NCI-H2029 (cell line): ENCODE measurements around the gene XRCC2.
"Not testable (repeated sequence)": the region's sequence is repeated elsewhere in the genome, so short reads cannot be mapped to it uniquely, and the experiment has no call there.

Experiments
- DNase-seq: peaks from one replicate; lab custom pipeline; 2025; lab: John Stamatoyannopoulos, UW

XRCC2 gene

GRCh38 chr7:152664636-152665035 is 11.3 kb downstream of the XRCC2 start:
- no peak for DNase-seq

GRCh38 chr7:152663931-152664330 is 12.0 kb downstream of the XRCC2 start:
- DNase-seq: no peak

GRCh38 chr7:152663148-152663740 is 12.7 kb downstream of the XRCC2 start:
- no peak for DNase-seq

GRCh38 chr7:152661479-152661878 is 14.5 kb downstream of the XRCC2 start:
- no peak for DNase-seq

- DNase-seq: no peak
Observed at GRCh38 chr7:152660021-152660420, 15.9 kb downstream of the XRCC2 start.

- no peak for DNase-seq
Observed at GRCh38 chr7:152654971-152655370, 21.0 kb downstream of the XRCC2 start.

- no peak for DNase-seq
Observed at GRCh38 chr7:152649220-152649619, 26.7 kb downstream of the XRCC2 start.

GRCh38 chr7:152647009-152647408 is 28.9 kb downstream of the XRCC2 start:
- DNase-seq: no peak

- DNase-seq: not testable (repeated sequence)
Observed at GRCh38 chr7:152646579-152646978, 29.4 kb downstream of the XRCC2 start.

- DNase-seq: no peak
Observed at GRCh38 chr7:152643979-152644559, 31.9 kb downstream of the XRCC2 start.

GRCh38 chr7:152641384-152641783 is 34.6 kb downstream of the XRCC2 start:
- no peak for DNase-seq

- no peak for DNase-seq
Observed at GRCh38 chr7:152640829-152641228, 35.1 kb downstream of the XRCC2 start.

GRCh38 chr7:152637920-152638580 is 37.9 kb downstream of the XRCC2 start:
- no peak for DNase-seq

GRCh38 chr7:152637161-152637560 is 38.8 kb downstream of the XRCC2 start:
- no peak for DNase-seq

- no peak for DNase-seq
Observed at GRCh38 chr7:152636441-152636840, 39.5 kb downstream of the XRCC2 start.

GRCh38 chr7:152633504-152633903 is 42.4 kb downstream of the XRCC2 start:
- DNase-seq: no peak

GRCh38 chr7:152633072-152633471 is 42.9 kb downstream of the XRCC2 start:
- no peak for DNase-seq

GRCh38 chr7:152628772-152629171 is 47.2 kb downstream of the XRCC2 start:
- not testable (repeated sequence) for DNase-seq

- no peak for DNase-seq
Observed at GRCh38 chr7:152624228-152624627, 51.7 kb downstream of the XRCC2 start.

GRCh38 chr7:152621426-152621825 is 54.5 kb downstream of the XRCC2 start:
- no peak for DNase-seq

GRCh38 chr7:152619027-152619739 is 56.8 kb downstream of the XRCC2 start:
- DNase-seq: no peak

- DNase-seq: no peak
Observed at GRCh38 chr7:152618427-152618826, 57.5 kb downstream of the XRCC2 start.

- DNase-seq: no peak
Observed at GRCh38 chr7:152617056-152617455, 58.9 kb downstream of the XRCC2 start.
